Renal pelvis (tissue), 4 donors: ENCODE results near the gene RALGPS2. TPM values are rescaled to one million over a fixed set of nuclear protein-coding genes. Genes with fewer than 3 reads are reported as not detected.

Experiments
- DNase-seq: peaks from one replicate; pipeline ENCODE4 v3.0.0-alpha.2; 2013
- polyA plus RNA-seq, 3 donors: library from polyadenylated mRNA; unstranded; fragments of 120-200 nt; gene quantifications; one replicate each; pipeline ENCODE4 v1.2.1, GENCODE V29; 2013; ENCODE audit not compliant: insufficient read length in 3 of 3

Gene RALGPS2
- polyA plus RNA-seq, 3 donors: 30.0 to 36.9 (median 31.9) TPM

DNA sequence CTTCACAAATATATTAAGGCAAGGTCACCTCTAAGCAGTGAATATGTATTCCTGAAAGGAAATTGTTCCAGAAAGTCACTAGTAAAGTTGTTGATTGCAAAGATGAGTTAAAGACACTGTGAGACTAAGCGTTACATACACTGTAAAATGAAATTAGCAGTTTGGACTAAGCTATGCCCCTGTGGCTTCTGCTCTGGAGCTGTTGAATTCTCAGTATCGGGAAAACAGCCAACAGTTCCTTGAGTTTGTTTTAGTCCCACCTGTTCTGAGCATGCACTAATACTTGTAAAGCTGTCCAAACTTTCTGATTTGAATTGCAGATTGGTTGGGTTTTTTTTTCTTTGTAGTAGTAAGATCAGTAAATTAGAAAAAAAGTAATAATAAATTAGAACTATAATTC is 124.9 kb downstream of the RALGPS2 start:
- DNase-seq: no peak

DNA sequence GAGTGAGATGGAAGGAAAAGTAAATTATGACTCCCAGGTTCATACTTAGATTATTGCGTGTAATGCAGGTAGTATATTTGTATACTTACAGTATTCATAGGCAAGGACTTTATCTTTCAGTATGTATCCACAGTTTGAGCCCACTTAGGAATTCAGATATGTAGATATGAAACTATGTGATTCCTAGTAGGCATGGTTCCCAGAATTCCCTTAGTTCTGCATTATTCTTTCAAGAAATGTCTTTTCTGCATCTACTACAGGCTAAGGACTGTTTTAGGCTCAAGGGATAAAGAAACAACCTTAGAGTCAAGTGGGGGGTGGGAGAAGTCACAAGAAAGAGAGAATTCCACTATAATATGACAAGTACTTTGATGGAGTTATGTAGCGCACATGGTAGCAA is 132.1 kb downstream of the RALGPS2 start:
- DNase-seq: no peak

DNA sequence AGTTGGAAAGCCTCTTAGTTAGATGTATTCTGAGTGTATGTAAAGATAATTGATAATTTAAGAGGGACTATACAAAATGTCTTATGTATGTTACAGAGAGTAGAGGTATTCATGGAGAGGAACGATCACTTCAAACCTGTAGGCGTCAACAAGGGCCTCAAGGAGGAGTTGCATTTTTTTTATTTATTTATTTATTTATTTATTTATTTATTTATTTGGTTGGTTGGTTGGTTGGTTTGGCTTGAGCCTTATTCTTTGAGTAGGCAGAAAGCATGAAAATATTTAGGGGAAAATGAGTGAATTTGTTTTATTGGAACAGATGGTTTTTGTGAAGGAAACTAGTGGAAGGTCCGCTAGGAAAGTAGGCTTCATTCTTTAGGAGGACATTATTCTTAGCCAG is 137.4 kb downstream of the RALGPS2 start:
- no peak for DNase-seq

DNA sequence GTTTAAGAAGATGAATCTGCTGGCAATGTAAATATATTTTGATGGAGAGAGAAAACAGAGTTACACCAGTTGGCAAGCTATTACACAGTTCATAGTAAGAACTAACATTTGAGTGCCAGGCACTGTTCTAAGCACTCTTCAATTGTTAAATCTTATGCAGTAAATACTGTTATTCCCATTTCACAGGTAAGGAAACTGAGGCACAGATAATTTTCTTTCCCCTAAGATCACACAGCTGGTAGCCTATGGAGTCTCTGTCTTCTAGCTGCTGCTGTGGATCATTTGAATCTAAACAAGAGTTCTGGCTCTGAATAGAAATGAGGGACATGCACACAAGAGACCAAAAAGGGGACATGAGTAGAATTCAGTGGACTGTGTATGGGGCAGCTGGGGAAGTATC is 137.8 kb downstream of the RALGPS2 start:
- DNase-seq: no peak

DNA sequence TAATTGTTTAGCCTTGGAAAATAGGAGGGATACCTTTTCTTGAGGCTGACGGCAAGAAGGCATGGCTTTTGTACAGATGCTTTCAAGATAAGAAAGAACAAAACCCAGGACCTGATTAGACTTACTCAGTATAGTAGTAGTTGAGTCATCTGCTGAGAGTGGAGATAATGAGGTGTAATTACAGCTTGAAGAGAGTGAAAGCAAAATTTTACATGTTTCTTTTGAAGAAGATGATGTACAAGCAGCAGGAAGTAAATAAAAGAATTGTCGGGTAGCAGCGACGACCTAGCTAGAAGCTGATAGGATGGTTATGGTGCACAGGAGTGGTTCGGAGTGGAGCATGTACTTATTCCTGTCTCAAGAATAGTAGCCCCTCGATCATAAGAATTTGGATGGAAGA is 139.3 kb downstream of the RALGPS2 start:
- no peak for DNase-seq

DNA sequence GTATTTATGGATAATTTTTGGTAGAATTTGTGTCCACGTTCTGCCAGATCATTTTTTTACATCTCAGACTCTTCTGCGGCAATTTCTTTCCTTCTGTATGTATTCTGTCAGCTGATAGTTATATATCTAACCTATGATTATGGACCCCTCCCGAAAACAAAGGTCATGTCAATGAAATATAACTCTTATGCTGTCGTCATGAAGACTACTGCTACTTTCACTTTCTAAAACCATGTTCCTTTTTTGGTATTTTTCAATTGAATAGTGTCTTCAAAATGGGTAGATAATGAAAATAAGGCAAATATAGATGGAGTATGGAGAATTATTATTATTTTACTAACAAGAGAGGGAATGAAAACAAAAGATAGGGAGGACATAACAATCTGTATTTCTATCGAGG is 142.6 kb downstream of the RALGPS2 start:
- no peak for DNase-seq

DNA sequence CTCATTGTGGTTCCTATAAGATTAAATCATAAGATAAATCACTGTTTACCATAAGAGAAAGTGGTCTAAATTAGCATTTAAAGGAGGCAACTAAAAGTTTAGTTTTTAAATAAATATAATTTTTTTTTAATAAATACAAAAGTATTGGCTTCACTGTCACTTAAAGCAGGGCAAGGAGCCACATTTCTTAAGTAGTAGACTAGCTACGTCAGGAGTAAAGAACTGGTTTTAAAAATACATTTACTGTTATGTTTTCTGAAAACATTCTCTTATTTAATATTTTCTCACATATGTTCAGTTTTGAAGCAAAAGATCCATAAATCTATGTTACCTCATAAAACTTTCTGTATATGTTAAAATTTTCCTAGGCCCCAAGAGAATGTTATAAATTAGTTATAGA is 143.7 kb downstream of the RALGPS2 start:
- no peak for DNase-seq

DNA sequence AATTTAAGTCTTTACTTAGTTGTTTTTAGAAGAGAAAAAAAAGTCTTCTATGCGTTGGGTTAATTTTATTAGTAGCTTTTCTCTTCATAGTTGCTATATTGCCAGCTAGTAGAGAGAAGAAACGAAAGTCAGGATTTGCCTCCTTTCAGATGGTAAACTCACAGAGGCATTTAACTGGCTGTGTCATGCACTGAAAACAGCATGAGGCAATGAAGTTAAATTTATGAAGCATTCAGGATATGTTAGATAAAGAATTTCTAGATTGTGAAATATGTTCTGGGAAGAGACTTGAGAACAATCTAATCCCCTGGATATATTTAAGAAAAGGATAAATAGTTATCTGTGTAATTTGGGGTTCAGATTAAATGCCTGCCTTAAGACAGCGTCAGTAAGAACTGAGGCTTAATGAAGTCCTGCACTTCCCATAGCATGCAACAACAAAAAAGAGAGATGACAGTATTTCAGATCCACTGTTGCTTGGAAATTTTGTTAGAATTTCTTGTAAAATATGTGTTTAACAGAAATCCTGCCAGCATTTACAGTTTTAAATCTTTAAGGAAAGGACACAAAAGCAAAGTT is 144.2 kb downstream of the RALGPS2 start:
- peak; percentile 10 for DNase-seq

DNA sequence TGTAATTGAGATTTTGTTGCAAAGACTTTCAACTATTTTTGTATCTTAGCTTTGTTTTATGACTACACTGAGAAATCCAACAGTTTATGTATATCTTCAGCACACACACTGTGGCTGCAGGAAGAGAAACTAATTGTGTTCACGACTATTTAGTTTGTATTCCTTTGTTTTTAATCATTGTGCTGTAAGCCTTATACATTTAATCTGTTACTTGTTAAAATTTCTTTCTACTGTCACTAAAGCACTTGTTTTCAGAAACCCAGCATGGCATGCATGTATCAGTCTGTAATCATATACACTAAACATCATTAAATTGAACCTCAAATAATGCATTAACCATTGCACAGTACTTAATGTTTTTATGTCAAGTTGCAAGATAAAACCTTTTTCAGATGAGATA is 145.2 kb downstream of the RALGPS2 start:
- DNase-seq: no peak

DNA sequence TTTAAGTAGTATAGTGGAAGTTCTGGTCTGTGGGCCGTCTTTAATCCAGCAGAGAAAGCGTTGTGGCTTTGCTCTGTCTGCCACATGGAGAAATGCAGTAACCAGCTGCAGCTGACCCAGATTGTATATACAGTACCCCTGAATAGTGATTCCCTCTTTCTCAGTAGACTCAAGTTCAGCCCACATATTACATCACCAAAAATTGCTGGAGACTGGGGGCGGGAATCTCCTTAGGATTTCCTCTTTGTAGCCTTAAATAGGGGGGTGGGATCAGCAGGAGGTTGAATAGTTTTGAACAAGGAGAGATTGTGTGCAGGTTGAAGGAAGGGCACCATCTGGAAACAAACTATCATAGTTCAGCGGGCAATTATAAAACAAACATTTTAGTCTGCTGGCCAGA is 145.9 kb downstream of the RALGPS2 start, which contains the start of gene ANGPTL1:
TSS of gene ANGPTL1 (minus strand) at position 134 of the 400 bp plus-strand sequence. CDS start 5,301 bp downstream, outside the sequence.
- DNase-seq: peak; percentile 54

DNA sequence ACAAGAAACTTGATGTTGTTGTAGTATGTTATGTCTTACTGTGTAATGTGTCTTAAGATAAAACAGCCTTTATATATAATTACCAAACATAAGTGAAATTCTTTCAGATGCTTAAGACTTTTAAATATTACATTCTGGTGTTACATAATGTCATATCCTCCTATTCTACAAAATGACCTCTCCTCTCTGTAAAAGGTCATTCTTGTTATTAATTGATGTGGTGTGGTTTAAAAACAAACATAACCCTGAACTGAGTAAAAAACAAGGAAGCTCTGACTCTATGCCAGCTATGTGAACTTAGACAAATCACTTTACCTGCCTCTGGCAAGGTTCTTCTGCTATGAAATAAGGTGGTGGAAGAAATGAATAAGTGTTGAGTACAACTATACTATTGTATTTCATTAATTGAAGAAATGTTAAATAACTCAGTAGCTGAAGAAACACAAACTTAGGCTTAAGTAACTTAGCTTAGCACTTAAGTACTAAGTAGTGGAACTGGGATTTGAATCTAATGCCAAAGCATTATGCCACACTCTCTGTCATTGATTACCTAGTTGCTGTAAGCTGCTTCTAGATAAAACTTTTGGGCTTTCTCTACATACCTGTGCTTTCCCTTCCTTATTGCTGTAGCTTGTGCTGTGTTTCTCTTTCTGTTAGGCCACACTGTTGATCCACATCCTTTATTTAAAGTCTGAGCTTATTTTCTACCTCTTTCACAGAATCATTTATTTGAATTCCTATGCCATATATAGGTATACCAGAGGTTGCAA is 146.7 kb downstream of the RALGPS2 start:
- DNase-seq: no peak

DNA sequence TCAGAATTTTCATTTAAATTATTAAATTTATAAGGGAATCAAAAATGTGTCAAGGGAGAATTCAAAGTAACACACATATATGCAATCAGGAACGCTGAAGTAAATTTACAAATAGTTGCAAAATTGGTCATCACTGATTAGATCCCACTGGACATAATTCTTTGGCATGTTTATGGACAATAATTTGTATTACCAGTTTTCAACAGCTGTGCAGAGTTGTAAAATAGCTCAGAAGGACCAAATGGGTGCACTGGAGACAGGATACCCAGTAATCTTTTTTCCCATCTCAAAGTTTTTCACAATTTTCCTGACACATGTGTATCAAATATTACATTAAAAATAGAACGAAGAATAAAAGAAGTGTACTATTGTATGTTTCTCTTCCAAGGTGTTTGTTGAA is 149.9 kb downstream of the RALGPS2 start:
- DNase-seq: no peak

DNA sequence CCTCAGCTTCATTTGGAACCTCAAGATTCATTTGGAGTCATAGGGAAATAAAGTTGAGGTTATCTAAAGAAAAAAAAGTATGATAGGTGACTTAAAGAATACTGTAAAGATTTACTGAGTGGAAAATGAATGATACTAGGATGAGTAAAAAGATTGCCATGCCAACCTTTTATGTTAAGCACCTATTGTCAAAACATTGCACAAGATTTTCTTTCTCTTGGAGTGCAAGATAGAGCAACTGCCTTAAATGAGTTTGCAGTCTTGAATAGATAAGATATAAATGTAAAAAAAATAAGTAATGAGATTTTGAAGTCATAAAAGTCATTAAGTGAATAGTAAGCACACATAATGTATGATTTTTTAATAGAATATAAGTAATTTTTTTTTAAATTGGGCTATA is 150.9 kb downstream of the RALGPS2 start:
- no peak for DNase-seq

DNA sequence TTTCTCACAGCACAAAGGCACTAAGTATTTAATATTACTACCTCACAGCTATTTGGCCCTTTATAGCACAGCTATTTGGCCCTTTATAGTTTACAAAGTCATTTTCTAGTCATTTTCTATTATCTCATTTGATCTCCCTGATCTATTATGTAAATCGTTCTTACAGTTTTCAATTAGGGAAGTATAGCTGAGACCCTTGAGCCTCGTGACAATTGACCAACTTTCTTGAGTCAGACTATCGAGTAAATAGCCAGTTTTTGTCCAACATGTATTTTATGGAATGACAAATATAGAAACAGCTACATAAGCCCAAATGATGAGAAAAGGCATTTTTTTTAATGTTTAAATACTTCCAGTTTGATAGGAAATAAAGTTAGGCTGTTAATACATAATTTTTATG is 152.9 kb downstream of the RALGPS2 start:
- DNase-seq: no peak

DNA sequence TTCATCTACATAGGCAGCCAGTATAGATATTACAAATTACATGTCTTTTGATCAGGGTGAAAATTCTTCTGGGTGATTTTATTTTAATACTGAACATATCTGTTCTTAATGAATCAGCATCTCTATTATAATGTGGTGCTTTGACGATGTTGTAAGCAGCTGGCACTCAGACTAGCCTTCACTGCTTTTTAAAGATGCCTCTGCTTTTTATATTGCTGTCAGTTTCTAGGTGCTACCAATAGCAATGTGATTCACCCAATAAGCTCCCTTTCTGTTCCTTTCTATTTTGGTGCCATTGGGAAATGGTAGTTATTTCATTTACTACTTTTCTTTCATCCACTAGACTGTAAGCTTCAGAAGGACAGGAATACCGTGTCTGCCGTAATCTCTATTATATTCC is 156.9 kb downstream of the RALGPS2 start:
- no peak for DNase-seq

DNA sequence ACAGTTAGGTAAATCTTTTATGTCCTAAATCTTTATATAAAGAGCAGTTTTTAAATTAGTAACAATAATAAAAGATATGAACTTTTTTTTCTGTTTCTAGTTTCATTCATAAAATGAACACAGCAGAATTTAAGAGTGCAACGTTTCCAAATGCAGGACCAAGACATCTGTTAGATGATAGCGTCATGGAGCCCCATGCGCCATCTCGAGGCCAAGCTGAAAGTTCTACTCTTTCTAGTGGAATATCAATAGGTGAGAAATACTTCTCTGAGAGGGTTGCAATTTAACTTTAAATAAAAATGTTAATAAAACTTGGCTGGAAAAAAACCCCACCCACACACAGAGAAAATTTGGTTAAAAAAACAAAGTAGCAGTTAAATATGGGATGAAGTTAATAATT is 160.8 kb downstream of the RALGPS2 start:
- DNase-seq: no peak

DNA sequence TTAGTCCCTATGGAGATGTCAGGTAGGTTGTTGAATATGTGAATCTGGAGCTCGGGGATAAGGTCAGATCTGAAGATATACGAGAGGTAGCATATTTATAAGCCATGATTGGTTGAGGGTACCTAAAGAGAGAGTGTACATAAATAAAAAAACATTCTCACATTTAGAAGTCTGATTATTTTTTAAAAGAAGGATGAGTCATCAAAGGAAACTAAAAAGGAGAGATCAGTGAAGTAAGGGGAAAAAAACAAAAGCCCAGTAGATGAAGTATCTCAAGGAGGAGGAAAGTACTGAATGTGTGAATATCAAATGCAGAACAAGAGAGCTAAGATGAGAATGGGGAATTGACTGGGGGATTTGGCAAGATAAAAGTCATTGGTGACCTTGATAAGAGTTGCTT is 161.5 kb downstream of the RALGPS2 start:
- no peak for DNase-seq

DNA sequence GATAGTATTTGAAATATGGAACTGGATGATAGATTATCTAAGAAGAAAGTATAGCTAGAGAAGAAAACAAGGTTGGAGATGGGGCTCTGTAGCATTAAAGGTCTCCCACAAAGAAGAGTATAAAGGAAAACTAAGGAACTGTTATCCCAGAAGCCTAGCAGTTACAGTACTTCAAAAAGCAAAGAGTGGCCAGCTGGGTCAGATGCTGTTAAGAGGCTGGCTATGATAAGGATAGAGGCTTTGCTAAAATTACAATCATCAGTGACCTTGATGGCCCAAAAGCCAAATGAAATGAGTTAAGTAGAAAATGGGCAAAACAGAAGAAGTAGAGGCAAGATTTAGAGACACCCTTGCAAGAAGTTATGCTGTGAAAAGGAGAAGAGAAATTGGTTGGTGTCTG is 170.9 kb downstream of the RALGPS2 start:
- no peak for DNase-seq

DNA sequence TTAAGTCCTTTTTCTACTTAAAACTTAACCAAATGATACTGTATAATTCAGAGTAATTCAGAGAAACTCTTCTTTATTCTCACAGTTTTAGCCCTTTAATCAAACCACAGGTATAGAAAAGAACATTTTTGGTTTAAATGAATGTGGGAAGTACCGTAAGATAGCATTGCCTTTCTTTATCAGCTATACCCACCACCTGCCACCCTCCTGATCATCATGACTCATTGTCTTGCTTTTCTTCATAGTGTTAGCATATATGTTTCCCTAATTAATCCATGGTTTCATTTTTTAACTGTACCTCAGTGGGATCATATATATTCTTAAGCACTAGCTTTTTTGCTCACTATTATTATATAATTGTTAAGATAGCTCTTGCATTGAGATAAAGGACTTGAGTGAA is 173.4 kb downstream of the RALGPS2 start:
- DNase-seq: no peak

DNA sequence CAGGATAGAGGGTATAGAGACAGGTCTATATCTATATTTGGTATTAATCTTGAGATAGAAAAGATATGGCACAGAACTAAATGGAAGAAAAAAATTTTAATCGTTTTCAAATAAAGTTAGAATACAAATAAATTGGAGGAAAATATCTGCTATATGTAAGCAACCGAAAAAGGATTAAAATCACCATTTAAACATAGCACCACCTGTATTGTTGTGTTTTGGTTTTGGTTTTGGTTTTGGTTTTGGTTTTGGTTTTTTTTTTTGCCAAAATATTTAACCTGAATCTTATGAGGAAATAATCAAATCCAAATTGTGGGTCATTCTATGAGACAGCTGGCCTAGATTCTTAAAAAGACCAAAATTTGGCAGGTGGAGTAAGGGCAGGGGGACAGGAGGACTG is 174.4 kb downstream of the RALGPS2 start:
- DNase-seq: no peak

DNA sequence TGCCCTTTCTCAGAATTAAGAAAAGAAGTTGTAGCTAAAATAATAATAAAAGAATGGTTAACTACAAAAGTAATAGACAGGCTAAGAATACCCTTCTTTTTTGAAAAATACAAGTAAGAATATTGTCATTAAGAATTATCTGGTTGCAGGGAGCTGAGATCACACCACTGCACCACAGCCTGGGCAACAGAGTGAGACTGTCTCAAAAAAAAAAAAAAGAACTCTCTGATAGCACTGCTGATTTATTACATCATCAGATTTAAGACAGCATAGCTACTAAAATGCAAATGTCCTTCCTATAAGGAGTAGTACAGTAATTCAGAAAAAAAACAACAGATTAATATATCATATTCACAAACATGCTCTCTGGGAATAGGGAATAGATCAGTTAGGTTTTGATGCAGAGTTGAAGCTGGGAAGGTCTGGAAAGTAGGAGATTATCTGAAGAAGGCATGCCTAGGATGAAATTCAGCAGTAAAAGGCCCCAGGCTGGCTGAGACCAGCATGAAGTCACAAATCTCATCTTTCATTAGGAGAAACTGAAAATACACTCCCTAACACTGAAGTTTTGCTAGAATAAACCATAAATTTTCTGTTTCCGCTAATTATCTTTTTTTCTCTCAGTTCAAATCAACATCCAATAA is 176.6 kb downstream of the RALGPS2 start:
- DNase-seq: no peak

DNA sequence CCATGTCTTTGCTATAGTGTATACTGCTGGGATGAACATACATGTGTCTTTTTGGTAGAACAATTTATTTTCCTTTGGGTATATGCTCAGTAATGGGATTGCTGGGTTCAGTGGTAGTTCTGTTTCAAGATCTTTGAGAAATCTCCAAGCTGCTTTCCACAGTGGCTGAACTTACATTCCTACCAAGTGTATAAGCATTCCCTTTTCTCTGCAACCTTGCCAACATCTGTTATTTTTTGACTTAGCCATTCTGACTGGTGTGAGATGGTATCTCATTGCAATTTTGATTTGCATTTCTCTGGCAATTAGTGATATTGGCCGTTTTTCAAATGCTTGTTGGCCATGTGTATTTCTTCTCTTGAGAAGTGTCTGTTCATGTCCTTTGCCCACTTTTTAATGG is 183.3 kb downstream of the RALGPS2 start:
- DNase-seq: no peak

DNA sequence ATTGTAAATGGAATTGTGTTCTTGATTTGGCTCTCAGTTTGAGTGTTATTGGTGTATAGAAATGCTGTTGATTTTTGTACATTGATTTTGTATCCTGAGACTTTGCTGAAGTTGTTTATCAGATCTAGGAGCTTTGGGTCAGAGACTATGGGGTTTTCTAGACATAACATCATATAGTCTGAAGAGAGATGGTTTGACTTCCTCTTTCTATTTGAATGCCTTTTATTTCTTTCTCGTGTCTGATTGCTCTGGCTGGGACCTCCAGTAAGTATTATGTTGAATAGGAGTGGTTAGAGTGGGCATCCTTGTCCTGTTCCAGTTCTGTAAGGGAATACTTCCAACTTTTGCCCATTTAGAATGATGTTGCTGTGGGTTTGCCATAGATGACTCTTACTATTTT is 185.0 kb downstream of the RALGPS2 start:
- DNase-seq: no peak
